HG02798 (cell line): ENCODE measurements around the gene CD63.
"Not testable (repeated sequence)": the region's sequence is repeated elsewhere in the genome, so short reads cannot be mapped to it uniquely, and the experiment has no call there.

Experiments
- ATAC-seq: cut with Tn5 transposase; IDR thresholded peaks from one replicate; pipeline ENCODE4 v1.9.1; 2021; ENCODE audit warnings: mild to moderate bottlenecking; ENCODE audit not compliant: unreplicated experiment, poor library complexity

Gene CD63, protein sequence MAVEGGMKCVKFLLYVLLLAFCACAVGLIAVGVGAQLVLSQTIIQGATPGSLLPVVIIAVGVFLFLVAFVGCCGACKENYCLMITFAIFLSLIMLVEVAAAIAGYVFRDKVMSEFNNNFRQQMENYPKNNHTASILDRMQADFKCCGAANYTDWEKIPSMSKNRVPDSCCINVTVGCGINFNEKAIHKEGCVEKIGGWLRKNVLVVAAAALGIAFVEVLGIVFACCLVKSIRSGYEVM

DNA sequence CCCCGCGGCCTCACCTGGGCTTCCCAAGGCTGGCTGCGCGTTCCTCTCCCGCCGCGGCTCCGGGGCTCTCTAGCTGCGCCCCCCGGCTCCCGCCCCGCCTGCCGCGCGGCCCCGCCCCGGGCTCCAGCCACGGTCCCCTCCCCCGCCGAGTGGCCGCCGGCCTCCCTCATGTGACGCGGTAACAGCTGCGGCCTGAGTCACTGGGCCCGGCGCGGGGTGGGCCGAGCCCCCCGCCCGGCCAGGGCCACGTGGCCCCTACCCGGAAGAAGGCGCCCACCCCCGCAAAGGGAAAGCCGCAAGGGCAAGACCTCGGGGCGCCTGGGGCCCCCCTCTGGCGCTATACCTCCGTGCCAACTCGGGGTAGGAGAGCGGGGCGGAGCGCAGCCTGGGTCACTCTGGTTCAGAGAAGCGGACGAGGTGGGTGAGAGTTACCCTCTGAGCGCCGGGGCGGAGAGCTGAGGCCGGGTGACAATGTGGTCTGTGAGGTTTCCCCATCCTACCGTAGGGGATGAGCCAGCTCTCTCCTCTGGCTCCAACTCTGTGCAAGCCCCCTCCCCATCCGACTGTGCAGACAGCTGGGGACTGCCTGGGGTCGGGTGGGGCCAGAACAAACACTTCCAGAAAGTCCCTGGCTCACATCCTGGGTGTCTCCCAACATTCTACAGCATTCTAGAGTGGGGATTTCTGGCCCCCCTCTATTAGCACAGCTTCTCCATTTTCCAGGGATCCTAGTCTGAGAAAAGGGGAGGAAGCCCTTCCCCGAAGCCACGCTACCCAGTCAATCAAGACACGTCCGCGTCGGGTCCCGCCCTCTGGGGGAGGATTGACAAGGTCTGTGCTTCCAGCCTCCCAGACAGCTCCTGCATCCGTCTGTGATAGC lies at the start of gene CD63:
Gene CD63 (minus strand): TSS at position 71 of the 880 bp plus-strand sequence. CDS start 668 bp downstream, outside the sequence.
- ATAC-seq, result peak; percentile 82

DNA sequence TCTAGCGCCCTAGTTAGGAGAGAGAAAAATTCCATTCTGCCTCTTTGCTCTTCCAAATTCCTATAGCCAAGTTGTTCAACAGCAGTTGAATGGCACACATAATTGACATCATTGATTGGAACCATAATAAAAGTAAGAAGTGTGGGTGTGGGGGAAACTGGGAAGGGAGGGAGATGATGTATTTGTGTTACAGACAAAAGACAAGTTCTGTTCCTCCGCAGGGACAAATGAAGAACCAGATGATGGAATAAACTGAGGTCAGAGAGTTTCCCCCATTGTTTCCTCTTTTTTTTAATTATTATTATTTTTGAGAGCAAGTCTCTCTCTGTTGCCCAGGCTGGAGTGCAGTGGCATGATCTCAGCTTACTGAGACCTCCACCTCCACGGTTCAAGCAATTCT lies 49.0 kb upstream of the CD63 start:
- no peak for ATAC-seq

DNA sequence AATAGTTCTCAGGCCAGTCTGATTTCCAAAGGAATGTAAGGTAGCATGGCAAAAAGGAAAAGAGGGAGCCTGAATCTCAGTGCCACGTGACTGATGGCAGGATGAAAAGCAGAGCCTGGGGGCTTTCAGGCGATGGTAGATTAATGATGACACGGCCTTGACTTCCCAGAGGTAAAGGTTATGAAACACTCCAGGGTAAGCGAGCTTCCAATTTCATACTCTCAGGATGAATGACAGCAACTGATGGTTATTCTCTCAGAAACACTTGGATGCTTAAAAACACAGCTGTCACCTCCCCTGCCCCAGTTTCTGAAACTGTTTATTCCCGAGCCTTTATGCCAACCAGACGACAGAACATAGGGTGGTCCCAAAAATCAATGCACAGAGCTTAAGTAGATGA lies 42.9 kb upstream of the CD63 start:
- ATAC-seq, result no peak

DNA sequence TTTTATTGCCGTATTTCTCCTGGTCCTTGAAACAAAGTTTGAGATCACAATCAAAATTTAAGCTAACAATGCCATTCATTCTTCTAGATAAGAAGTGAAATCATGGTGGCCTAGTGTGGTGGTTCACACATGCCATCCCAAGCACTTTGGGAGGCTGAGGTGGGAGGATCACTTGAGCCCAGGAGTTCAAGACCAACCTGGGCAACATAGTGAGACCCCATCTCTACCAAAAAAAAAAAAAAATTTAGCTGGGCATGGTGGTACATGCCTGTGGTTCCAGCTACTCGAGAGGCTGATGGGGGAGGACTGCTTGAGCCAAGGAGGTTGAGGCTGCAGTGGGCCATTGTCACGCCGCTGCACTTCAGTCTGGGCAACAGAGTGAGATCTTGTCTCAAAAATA lies 38.3 kb upstream of the CD63 start:
- ATAC-seq, result no peak

DNA sequence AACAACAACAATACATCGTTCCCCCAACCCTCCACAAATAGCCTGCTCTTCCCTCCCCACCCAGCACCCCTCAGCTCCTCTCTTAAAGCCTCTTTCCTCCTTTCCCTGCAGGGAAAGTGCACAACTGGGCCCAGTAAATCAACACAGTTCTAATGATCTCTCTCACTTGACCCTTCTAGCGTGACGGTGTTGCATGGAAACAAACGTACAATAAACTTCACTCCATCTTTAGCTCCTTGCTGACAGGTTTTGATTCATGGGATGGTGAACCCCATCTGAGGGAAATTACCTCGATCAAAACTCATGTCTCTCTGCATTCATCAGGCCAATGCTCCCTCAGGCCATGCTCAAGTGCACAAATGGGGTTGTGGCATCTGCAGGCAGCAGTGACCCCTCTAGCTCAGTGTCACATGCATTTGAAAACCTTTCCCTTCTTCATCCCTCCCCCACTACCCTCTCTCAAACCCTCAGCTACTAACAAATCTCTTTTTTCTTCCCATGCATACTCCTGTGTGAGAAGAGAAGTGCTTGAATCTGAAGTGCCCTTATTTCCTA lies 37.0 kb upstream of the CD63 start:
- no peak for ATAC-seq

DNA sequence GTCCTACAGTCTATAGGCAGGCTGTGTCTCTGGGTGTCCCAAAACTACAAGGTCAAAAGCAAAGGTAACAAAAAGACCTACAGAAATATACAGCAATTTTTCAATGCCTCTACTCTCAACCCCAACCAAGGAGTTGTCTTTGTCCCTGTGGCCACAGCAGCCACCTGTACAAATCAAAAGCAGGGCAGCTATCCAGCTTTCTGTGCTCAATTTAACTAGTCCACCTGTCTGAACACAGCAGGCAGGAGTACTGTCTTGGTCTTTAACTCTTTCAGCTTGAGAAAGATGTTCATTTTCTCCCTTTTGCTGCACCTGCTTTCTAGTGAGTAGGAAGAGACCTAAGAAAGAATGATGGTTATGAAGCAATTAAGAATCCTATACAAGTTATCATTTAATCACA lies 33.8 kb upstream of the CD63 start:
- ATAC-seq, result no peak

DNA sequence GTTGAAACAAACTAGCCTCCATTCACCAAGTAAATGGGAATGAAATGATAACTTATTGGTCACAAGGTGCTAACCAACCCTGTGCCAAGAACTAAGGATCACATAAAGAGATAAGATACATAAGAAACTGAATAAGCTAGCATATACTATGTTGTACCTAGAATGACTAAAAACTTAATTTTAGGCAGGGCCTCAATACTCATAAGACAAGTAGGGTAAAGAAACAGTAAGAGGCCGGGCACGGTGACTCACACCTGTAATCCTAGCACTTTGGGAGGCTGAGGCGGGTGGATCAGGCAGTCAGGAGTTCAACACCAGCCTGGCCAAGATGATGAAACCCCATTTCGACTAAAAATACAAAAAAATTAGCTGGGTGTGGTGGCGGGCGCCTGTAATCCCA lies 31.9 kb upstream of the CD63 start:
- ATAC-seq, result no peak

DNA sequence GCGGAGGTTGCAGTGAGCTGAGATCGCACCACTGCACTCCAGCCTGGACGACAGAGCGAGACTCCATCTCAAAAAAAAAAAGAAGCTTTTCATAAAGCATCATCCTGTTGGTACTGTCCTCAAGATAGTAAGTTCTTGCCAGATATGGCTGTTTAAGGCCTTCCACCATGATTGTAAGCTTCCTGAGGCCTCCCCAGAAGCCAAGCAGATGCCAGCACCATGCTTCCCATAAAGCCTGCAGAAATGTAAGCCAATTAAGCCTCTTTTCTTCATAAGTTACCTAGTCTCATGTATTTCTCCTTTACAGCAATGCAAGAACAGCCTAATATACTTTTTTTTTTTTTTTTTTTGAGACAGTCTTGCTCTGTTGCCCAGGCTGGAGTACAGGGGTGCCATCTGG lies 29.8 kb upstream of the CD63 start:
- not testable (repeated sequence) for ATAC-seq

DNA sequence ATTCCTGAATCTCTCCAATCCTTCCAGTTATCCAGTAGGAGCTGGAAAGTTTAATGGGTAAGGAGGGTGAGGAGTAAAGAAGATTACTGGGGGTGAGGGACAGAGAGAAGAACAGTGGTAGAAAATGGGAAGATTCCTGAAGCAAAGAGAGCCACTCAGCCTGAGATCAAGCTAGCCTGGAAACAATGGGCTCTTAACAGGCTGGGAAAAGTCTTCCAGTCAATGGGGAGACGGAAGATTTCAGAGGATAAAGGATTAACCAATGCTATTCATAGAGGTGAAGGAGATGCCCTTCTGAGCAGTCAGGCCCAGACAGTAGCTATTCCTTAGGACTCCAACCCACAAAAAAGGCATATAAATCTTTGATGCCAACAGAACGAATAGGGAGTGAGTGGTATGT lies 28.9 kb upstream of the CD63 start:
- ATAC-seq, result no peak

DNA sequence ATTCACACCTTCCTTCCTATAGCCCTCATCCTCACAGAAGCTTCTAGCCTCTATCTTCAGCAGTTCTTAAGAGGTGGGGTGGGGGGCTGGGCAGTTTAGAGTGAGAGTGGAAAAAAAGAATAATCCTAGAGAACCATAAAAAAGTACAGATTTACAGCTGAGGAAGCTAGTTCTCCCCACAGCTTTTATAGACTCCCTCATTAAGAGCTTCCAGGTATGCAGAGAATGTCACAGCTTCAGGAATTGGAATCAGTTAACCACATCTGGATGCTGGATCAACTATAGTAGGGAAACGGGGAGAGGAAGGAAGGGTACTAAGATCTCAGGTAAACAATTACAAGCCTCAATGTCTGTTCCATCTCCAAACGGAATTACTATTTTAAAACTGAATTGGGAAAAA lies 26.4 kb upstream of the CD63 start:
- no peak for ATAC-seq

DNA sequence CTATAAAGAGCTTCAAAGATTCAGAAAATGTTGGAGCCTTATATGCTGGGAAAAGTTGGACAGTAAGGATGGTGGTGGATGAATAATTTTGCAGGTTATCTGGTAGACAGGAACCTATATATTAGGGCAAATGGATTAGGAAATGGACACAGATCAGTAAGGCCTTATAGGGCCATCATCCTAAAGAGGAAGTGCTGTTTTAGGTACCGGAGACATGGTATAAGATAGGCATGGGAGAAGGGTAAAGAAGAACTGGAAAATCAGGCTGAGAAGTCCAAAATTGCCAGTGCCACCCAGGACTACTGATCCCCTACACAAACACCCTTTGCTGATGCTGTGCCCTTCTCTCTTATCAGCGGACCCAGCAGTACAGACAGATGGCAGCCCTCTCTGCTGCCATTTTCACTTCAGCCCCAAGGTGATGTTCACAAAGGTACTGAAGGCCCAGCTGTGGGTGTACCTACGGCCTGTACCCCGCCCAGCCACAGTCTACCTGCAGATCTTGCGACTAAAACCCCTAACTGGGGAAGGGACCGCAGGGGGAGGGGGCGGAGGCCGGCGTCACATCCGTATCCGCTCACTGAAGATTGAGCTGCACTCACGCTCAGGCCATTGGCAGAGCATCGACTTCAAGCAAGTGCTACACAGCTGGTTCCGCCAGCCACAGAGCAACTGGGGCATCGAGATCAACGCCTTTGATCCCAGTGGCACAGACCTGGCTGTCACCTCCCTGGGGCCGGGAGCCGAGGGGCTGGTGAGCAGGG lies 19.6 kb upstream of the CD63 start:
- no peak for ATAC-seq

DNA sequence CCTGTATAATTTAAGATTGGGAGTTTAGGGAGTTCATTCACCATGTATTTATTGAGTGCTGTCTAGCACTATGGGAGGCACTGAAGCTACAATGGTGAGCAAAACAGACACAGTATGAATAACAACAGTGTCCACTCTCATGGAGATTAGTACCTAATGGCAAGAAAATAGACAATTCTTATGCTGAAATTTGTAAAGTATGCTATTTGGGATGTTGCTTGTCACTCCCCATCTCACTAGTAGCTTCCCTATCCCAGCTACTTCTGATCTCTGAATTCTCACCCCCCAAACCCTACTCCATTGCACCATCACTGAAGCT lies 18.1 kb upstream of the CD63 start:
- no peak for ATAC-seq

DNA sequence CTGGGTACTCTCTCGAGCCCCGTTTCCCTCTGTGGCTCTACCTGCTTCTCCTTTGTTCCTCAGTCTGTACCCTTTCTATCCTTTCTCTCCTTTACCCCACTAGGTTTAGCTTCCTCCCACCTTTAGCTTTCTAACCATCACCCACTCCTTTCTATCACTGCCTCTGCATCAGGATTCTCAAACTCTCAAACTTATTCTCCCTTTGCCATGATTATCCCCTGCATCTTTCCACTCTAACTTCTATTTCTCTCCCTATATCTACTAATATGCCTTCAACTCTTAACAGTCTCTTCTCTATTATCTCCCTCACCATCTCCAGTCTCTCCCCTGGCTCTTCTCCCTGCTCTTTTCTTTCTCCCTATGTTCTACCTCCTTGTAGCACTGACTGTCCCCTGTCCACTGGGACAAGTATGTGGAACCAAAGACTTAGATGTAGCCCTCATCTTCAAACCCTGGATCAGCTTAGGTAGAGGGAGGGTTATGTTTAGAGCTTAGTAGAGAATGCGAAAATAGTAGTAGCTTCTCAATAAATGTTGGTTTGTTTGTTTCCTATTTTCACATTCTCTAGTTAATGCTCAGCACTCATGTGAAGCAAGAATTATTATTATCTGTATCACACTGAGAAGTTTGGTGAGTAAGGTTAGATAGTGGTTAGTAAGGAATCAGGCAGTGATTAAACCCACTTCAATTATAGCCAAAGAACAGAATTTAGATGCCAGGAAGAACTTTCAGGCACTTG lies 17.5 kb upstream of the CD63 start:
- no peak for ATAC-seq

DNA sequence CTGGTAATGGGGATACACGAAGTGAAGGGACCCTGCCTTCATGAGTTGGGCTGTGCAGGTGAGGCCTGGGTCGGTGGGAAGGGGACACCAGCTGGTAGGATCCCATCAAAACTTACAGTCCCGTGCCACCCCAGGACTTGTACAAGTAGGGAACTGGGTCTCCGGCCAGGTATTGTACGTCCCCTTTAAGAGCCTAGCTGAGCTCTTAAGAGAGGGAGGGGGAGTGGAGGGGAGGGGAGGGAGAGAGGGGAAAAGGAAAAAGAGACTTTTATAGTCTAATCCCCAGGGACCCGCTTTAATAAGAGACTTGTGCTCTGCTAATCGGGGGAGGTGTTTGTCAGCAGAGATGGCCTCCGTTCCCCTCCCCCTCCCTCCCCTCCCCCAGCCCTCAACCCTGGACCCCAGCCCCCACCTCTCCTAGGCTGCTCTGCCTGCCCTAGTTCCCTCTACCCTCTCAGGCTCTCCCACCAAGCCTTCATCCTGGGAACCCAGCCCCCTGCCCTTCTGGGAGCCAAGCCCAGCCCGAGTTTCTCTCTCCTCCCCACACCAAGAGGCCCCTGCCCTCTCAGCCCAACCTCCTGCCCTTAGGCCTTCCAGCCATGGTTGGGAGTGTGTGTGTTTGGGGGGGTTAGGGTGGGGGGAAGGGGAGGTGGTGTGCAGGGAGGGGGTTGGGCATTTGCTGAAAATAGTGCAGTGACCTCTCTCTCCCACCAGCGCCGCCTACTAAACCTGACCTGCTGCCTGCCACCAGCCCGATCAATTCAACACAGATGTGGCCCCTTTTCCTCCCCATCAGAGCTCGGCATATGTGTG lies 16.8 kb upstream of the CD63 start:
- no peak for ATAC-seq

DNA sequence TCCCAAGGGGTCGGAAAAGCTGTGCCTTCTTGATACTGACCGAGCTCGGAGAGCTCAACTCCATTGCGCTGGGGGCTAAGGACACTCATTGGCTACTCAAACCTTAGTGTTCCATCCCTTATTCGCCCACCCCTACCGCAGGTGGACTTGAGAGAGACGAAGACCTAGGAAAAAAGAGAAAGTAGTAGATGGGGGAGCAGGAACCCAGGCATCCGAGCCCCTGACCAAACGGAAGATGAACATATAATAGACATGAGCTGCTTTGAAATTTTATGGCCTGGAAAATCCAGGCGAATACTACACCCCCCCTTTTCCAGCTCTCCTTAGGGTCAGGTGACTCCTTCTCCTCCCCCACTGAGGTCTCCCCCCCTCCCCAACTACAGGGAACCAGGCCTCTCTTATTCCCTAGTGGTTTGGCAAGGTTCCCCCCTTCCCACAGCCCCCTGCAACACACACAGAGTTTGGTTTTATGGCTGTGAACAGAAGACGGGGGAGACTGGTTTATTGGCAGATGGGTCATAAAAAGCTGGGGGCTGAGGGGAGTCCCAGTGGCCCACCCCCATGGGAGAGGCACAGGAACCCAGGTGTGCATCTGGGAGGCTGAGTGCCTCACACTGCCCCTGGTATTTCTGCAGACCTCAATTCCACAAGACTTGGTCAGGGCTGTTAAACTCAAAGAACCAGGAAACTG lies 15.7 kb upstream of the CD63 start:
- no peak for ATAC-seq

DNA sequence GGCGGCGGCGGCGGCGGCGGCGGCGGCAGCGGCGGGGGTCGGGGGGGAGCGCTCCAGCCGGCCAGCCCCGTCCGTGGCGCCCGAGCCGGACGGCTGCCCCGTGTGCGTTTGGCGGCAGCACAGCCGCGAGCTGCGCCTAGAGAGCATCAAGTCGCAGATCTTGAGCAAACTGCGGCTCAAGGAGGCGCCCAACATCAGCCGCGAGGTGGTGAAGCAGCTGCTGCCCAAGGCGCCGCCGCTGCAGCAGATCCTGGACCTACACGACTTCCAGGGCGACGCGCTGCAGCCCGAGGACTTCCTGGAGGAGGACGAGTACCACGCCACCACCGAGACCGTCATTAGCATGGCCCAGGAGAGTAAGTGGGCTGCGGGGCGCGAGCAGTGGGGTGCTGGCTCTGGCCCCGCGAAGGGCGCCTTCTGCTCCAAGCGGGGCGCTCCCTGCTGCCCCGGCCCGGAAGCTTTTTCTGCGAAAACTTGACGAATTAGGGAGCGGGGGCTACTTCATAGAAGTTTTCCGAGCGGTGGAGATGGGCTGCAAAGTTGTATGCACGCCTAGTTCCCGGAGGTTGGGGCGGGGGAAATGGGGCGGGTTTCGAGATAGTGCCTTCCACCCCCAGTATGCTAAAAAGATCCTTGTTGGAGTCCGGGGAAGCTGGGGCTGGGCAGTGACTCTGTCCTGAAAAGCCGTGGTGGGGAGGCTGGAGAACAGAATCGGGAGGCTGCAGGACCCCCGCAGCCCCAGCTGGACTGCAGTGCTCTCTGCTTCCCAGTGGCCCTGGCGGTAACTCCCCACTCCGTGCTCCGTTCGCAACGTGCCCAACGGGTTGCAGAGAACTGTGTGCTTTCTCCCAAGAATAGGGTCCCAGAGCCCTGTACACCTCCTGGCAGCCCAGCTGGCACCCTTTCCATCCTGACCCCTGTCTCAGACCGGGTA lies 14.9 kb upstream of the CD63 start:
- peak; percentile 57 for ATAC-seq

DNA sequence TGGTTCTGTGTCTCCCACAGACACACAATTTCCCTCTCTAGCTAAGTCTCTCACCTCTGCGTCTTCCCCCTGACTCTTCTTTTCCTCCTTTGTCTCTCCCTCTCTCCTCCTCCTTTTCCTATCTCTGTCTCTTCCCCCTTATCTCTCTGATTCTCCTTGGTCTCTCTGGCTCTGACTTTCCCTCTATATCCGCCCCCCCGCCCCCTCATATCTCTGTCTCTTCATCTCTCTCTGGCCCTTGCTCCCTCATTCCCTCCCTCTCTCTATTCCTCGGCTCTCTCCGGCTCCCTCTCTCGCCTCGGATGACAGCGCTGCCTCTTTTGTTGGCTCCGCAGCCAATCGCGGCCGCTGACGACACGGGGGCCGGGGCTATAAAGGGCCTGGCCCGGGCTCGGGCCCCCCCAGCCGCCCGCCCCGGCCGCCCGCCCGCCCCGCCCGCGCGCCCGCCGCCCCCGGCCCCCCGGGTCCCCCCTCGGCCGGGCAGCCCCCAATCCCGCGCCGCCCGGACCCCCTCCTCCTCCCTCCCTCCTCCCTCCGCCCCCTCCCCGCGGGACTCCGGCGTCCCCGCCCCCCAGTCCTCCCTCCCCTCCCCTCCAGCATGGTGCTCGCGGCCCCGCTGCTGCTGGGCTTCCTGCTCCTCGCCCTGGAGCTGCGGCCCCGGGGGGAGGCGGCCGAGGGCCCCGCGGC lies 14.1 kb upstream of the CD63 start, which contains the start of gene GDF11:
Gene GDF11 (plus strand): TSS at position 404 of the 687 bp plus-strand sequence. CDS start 195 bp downstream, at position 599.
- ATAC-seq, result peak; percentile 41
